Large intestine (tissue), 3 donors: ENCODE data around the gene ARHGAP45. TPM values are rescaled to one million over a fixed set of nuclear protein-coding genes. Genes with fewer than 3 reads are reported as not detected.
A peak's percentile ranks its signal among the peaks of the same experiment; 100 is the strongest.

Experiments
- DNase-seq, 2 donors: peaks; one replicate each; pipeline versions ENCODE4 v3.0.0 to v3.0.0-alpha.2; 2013
- H3K27ac ChIP-seq: one replicate; pipeline ENCODE4 v1.5.1; 2013; ENCODE audit warnings: low read length
- H3K27me3 ChIP-seq: 2 replicates; pipeline ENCODE4 v1.6.1; 2013; ENCODE audit warnings: low read length; ENCODE audit not compliant: control insufficient read depth, insufficient read depth
- H3K36me3 ChIP-seq: 2 replicates; pipeline ENCODE4 v1.6.1; 2013; ENCODE audit warnings: low read length; ENCODE audit not compliant: control insufficient read depth, insufficient read depth
- H3K4me1 ChIP-seq: one replicate; pipeline ENCODE4 v1.6.1; 2013; ENCODE audit warnings: low read length; ENCODE audit not compliant: control insufficient read depth, insufficient read depth
- H3K4me3 ChIP-seq: one replicate; pipeline ENCODE4 v1.5.1; 2013; ENCODE audit warnings: low read length
- H3K9me3 ChIP-seq: one replicate; pipeline ENCODE4 v1.6.1; 2013; ENCODE audit warnings: mild to moderate bottlenecking, low read depth, low read length, moderate library complexity; ENCODE audit not compliant: control insufficient read depth
- WGBS: methylation state at CpG from one replicate; pipeline ENCODE4 v1.1.5; 2013; ENCODE audit warnings: low lambda C conversion rate; ENCODE audit not compliant: insufficient coverage; 5-methylcytosine and 5-hydroxymethylcytosine counted together
- polyA plus RNA-seq: library from polyadenylated mRNA; unstranded; fragments of 120-200 nt; gene quantifications from one replicate; pipeline ENCODE4 v1.2.1, GENCODE V29; 2013

Gene ARHGAP45
- polyA plus RNA-seq, 1 donor: 14.0 TPM

GRCh38 chr19:1025960-1026782 lies 40.8 kb upstream of the ARHGAP45 start, which contains the start of gene CNN2:
CNN2 (plus strand) TSS chr19:1026608; CDS start chr19:1026662, 54 bp downstream.
- WGBS: no CpG with 5 or more reads among the region's 63 CpGs
- peak within 1 kb of the TSS; percentile 83 for H3K27ac ChIP-seq
- peak within 1 kb of the TSS; percentile 85 for H3K4me3 ChIP-seq
- peak; percentile 59 to 80 for DNase-seq
- peaks cover 3% of the 10 kb centered on the region for H3K9me3 ChIP-seq
- peaks cover 35% of the 10 kb centered on the region for H3K4me1 ChIP-seq
- peaks cover 11% of the 10 kb centered on the region for H3K27me3 ChIP-seq
- peaks cover 4% of the 10 kb centered on the region for H3K36me3 ChIP-seq

- WGBS: no CpG with 5 or more reads among the region's 36 CpGs
- Histone ChIP-seq H3K36me3 (peaks cover 5% of the 10 kb centered on the region), H3K27ac (peak overlapping the region; percentile 83), H3K4me1 (peaks cover 35% of the 10 kb centered on the region), H3K4me3 (peak overlapping the region; percentile 85), H3K9me3 (peaks cover 3% of the 10 kb centered on the region), H3K27me3 (peaks cover 11% of the 10 kb centered on the region)
- DNase-seq: peak in 1 of 2 donors; percentile 31
These were observed 40.0 kb upstream of the ARHGAP45 start for GRCh38 chr19:1026783-1027649.

- Histone ChIP-seq H3K27ac (peak overlapping the region; percentile 83), H3K4me1 (peaks cover 35% of the 10 kb centered on the region), H3K27me3 (peaks cover 11% of the 10 kb centered on the region), H3K9me3 (peaks cover 3% of the 10 kb centered on the region), H3K4me3 (peak overlapping the region; percentile 85), H3K36me3 (peaks cover 11% of the 10 kb centered on the region)
- DNase-seq: no peak
- WGBS: no CpG with 5 or more reads among the region's 16 CpGs
These were observed 39.3 kb upstream of the ARHGAP45 start for GRCh38 chr19:1027650-1028061.

- WGBS: no CpG with 5 or more reads among the region's 58 CpGs
- peaks cover 35% of the 10 kb centered on the region for H3K4me1 ChIP-seq
These were observed 38.7 kb upstream of the ARHGAP45 start for GRCh38 chr19:1028062-1028926.

GRCh38 chr19:1032264-1032867 lies 34.6 kb upstream of the ARHGAP45 start:
- Histone ChIP-seq H3K27ac (no peak overlapping the region), H3K27me3 (peaks cover 4% of the 10 kb centered on the region), H3K36me3 (peaks cover 18% of the 10 kb centered on the region), H3K9me3 (no peaks in the 10 kb centered on the region), H3K4me1 (peaks cover 25% of the 10 kb centered on the region), H3K4me3 (no peak overlapping the region)
- WGBS: no CpG with 5 or more reads among the region's 20 CpGs
- DNase-seq: no peak

More at GRCh38 chr19:1028062-1028926, 38.7 kb upstream of the ARHGAP45 start:
- peaks cover 3% of the 10 kb centered on the region for H3K9me3 ChIP-seq
- H3K4me3 ChIP-seq: peak overlapping the region; percentile 85
- peak; percentile 66 to 81 for DNase-seq
- peak overlapping the region; percentile 65 for H3K27ac ChIP-seq
- H3K36me3 ChIP-seq: peaks cover 11% of the 10 kb centered on the region
- peaks cover 11% of the 10 kb centered on the region for H3K27me3 ChIP-seq

GRCh38 chr19:1035998-1036621 lies 30.9 kb upstream of the ARHGAP45 start:
- peaks cover 17% of the 10 kb centered on the region for H3K4me1 ChIP-seq
- no peaks in the 10 kb centered on the region for H3K9me3 ChIP-seq
- H3K4me3 ChIP-seq: no peak overlapping the region
- H3K27ac ChIP-seq: no peak overlapping the region
- WGBS: no CpG with 5 or more reads among the region's 29 CpGs
- no peak for DNase-seq
- peaks cover under 1% of the 10 kb centered on the region for H3K27me3 ChIP-seq
- H3K36me3 ChIP-seq: peaks cover 16% of the 10 kb centered on the region

- peaks cover 9% of the 10 kb centered on the region for H3K36me3 ChIP-seq
- no peak for DNase-seq
- H3K27me3 ChIP-seq: peaks cover 4% of the 10 kb centered on the region
- H3K27ac ChIP-seq: no peak overlapping the region
- H3K4me1 ChIP-seq: peaks cover 22% of the 10 kb centered on the region
- peaks cover 4% of the 10 kb centered on the region for H3K9me3 ChIP-seq
- WGBS: no CpG with 5 or more reads among the region's 22 CpGs
- H3K4me3 ChIP-seq: no peak overlapping the region
These were observed 29.3 kb upstream of the ARHGAP45 start for GRCh38 chr19:1037621-1038064.

- Histone ChIP-seq H3K27ac (no peak overlapping the region), H3K4me1 (peaks cover 22% of the 10 kb centered on the region), H3K4me3 (no peak overlapping the region), H3K27me3 (peaks cover 4% of the 10 kb centered on the region), H3K36me3 (peaks cover 7% of the 10 kb centered on the region), H3K9me3 (peaks cover 4% of the 10 kb centered on the region)
- DNase-seq: no peak
- no CpG with 5 or more reads among the region's 22 CpGs for WGBS
These were observed 27.9 kb upstream of the ARHGAP45 start for GRCh38 chr19:1038978-1039645.
